Activated naive CD8-positive, alpha-beta T cell treated with anti-CD3 and anti-CD28 coated beads, Interleukin-2, amount 10 ng/mL, durations not matched to agents 7 days and 5 days (primary cell): ENCODE results near the gene PTPRM. TPM values are rescaled to one million over a fixed set of nuclear protein-coding genes. Genes with fewer than 3 reads are reported as not detected.
"Not testable (repeated sequence)": the region's sequence is repeated elsewhere in the genome, so short reads cannot be mapped to it uniquely, and the experiment has no call there.

ENCODE experiments used
- ATAC-seq: fragments of 150-1000 bp; cut with Tn5 transposase; one replicate; pipeline ENCODE4 v1.10.0; 2021; ENCODE audit warnings: low read depth, moderate library complexity
- POLR2A ChIA-PET: fragments of 350-600 bp; sonication (Branson Sonifier 250); formaldehyde crosslinking; loops from one replicate; lab custom pipeline; 2021; ENCODE audit warnings: antibody characterized with exemption; lab: Charles Lee
- DNase-seq: peaks from one replicate; pipeline ENCODE4 v3.0.0; 2021
- H3K27ac Mint-ChIP-seq: one replicate; pipeline ENCODE4 v1.8.0; 2022; ENCODE audit warnings: mild to moderate bottlenecking, mixed read lengths
- H3K27me3 Mint-ChIP-seq: one replicate; pipeline ENCODE4 v1.8.0; 2022; ENCODE audit warnings: mild to moderate bottlenecking, moderate library complexity, mixed read lengths
- H3K36me3 Mint-ChIP-seq: one replicate; pipeline ENCODE4 v1.8.0; 2021; ENCODE audit warnings: mild to moderate bottlenecking, mixed read lengths
- H3K4me1 Mint-ChIP-seq: one replicate; pipeline ENCODE4 v1.8.0; 2021; ENCODE audit warnings: mixed read lengths
- H3K4me3 Mint-ChIP-seq: one replicate; pipeline ENCODE4 v1.8.0; 2022; ENCODE audit warnings: mild to moderate bottlenecking, moderate library complexity, mixed read lengths
- H3K9me3 Mint-ChIP-seq: one replicate; pipeline ENCODE4 v1.8.0; 2021; ENCODE audit warnings: mixed read lengths
- total RNA-seq, 2 experiments: library from RNA; stranded (reverse); gene quantifications; one replicate each; pipeline ENCODE4 v1.2.3, GENCODE V29; 2021

PTPRM gene
- total RNA-seq, 2 experiments from 2014 or later, result 6.5 to 6.6 TPM

DNA sequence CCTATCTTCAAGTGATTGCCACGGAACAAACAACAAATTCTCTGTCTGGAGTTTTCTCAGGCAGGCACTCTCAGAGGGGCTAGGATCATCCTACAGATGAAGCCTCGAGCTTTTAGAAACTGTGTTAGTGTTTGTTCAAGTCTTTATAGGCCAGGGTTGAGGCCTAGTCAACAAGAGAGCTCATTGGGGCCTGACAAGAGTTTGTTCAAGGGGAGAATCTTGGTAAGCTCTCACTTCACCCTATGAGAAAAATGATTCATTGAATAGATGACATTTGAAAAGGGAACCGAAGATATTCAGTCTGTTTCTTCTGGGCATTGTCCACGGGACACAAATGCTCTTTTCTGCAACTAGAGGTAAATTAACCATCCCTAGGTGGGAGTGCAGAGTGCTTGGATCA, 476.9 kb downstream of the PTPRM start:
- POLR2A ChIA-PET, result no interaction called here
- no peaks in the 10 kb centered on the region for H3K27me3 Mint-ChIP-seq
- H3K27ac Mint-ChIP-seq, result no peak overlapping the region
- no peaks in the 10 kb centered on the region for H3K4me1 Mint-ChIP-seq
- no peak overlapping the region for H3K4me3 Mint-ChIP-seq
- no peak for ATAC-seq
- H3K9me3 Mint-ChIP-seq, result no peaks in the 10 kb centered on the region
- DNase-seq, result no peak
- no peaks in the 10 kb centered on the region for H3K36me3 Mint-ChIP-seq

GRCh38 chr18:8045160-8045883, 478.2 kb downstream of the PTPRM start:
- Mint-ChIP-seq H3K4me1 (no peaks in the 10 kb centered on the region), H3K27ac (no peak overlapping the region), H3K27me3 (no peaks in the 10 kb centered on the region), H3K9me3 (no peaks in the 10 kb centered on the region), H3K4me3 (no peak overlapping the region), H3K36me3 (no peaks in the 10 kb centered on the region)
- ATAC-seq, result no peak
- no peak for DNase-seq
- POLR2A ChIA-PET, result no interaction called here

DNA sequence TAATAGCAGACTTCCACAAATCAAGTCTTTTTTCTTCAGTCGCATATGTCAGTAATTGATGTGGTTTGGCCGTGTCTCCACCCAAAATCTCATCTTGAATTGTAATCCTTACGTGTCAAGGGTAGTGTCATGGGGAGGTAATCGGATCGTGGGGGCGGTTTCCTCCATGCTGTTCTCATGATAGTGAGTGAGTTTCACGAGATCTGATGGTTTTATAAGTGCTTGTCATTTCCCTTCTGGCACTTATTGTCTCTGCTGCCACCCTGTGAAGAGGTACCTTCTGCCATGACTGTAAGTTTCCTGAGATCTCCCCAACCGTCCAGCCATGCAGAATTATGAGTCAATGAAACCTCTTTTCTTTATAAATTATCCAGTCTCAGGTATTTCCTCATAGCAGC, 478.8 kb downstream of the PTPRM start:
- no peak for DNase-seq
- Mint-ChIP-seq H3K27me3 (no peaks in the 10 kb centered on the region), H3K36me3 (no peaks in the 10 kb centered on the region), H3K4me3 (no peak overlapping the region), H3K27ac (no peak overlapping the region), H3K4me1 (no peaks in the 10 kb centered on the region), H3K9me3 (no peaks in the 10 kb centered on the region)
- no peak for ATAC-seq
- POLR2A ChIA-PET, result no interaction called here

GRCh38 chr18:8046441-8046840, 479.3 kb downstream of the PTPRM start:
- H3K4me1 Mint-ChIP-seq, result no peaks in the 10 kb centered on the region
- no peak overlapping the region for H3K4me3 Mint-ChIP-seq
- H3K27ac Mint-ChIP-seq, result no peak overlapping the region
- no peaks in the 10 kb centered on the region for H3K36me3 Mint-ChIP-seq
- no peaks in the 10 kb centered on the region for H3K9me3 Mint-ChIP-seq
- DNase-seq (no peak), ATAC-seq (no peak)
- POLR2A ChIA-PET, result no interaction called here
- no peaks in the 10 kb centered on the region for H3K27me3 Mint-ChIP-seq

GRCh38 chr18:8049147-8049546, 482.0 kb downstream of the PTPRM start:
- POLR2A ChIA-PET, result no interaction called here
- DNase-seq (no peak), ATAC-seq (no peak)
- Mint-ChIP-seq H3K4me3 (no peak overlapping the region), H3K9me3 (no peaks in the 10 kb centered on the region), H3K27me3 (peaks cover under 1% of the 10 kb centered on the region), H3K4me1 (no peaks in the 10 kb centered on the region), H3K27ac (no peak overlapping the region), H3K36me3 (no peaks in the 10 kb centered on the region)

DNA sequence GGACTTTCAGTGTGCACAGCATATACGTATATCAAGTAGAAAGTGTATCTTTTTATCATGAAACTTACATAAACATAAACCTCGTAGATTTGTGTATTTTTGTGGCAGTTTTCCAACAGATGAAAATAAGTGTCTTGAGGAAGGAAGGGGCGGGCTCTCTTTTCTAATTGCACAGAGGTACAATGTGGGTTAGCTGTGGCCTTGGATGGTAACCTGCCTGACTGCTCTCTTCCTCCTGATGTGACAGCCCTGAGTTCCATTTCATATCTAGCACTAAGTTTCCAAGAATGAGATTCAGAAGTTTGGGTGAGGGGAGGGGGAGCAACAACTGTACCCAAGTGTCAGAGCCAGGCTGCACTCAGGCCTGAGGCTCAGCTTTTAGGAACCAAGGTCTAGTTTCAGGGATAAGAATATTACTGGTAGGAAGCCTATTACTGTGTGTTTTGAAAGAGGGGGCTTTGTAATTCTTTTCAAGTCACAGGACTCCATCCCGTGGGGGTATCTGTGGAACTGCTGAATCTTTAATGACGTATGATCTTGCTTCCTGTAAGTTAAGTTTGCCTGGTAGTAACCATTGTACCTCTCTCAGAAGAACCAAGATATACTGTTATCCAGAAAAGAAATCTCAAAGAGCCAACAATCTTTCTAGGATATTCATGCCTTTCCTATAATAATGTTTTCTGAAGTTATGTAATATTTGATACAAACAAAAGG, 483.7 kb downstream of the PTPRM start:
- DNase-seq (no peak), ATAC-seq (no peak)
- H3K4me1 Mint-ChIP-seq, result no peaks in the 10 kb centered on the region
- H3K4me3 Mint-ChIP-seq, result no peak overlapping the region
- H3K27ac Mint-ChIP-seq, result no peak overlapping the region
- no peaks in the 10 kb centered on the region for H3K9me3 Mint-ChIP-seq
- H3K36me3 Mint-ChIP-seq, result no peaks in the 10 kb centered on the region
- peaks cover 4% of the 10 kb centered on the region for H3K27me3 Mint-ChIP-seq
- POLR2A ChIA-PET, result no interaction called here

- Mint-ChIP-seq H3K9me3 (no peaks in the 10 kb centered on the region), H3K27me3 (peaks cover 4% of the 10 kb centered on the region), H3K4me1 (no peaks in the 10 kb centered on the region), H3K4me3 (no peak overlapping the region), H3K36me3 (no peaks in the 10 kb centered on the region), H3K27ac (no peak overlapping the region)
- DNase-seq, result no peak
- no peak for ATAC-seq
- POLR2A ChIA-PET, result no interaction called here
Measured at GRCh38 chr18:8051453-8051852, 484.3 kb downstream of the PTPRM start.

- no peak overlapping the region for H3K4me3 Mint-ChIP-seq
- H3K27ac Mint-ChIP-seq, result no peak overlapping the region
- H3K4me1 Mint-ChIP-seq, result no peaks in the 10 kb centered on the region
Measured at GRCh38 chr18:8052237-8052701, 485.2 kb downstream of the PTPRM start.

DNA sequence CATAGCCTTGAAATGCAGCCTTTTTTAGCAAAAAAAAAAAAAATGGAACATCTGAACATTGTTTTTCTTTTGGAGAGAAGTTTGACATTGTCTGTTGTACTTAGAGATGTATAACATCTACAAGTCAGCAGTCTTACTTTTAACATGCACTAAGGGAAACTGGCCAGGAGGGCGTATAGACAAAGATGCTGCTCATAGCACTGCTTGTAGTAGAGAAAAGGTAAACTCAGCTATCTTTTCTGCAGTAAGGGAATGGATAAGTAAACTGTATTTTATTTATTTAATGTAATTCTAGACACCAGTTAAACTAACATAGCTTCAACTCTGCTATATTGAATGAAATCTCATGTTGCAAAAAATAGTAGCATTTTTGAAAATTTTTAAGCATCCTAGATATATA, 489.6 kb downstream of the PTPRM start:
- no peak for DNase-seq
- ATAC-seq, result no peak
- POLR2A ChIA-PET, result no interaction called here
- Mint-ChIP-seq H3K27me3 (peaks cover 4% of the 10 kb centered on the region), H3K9me3 (no peaks in the 10 kb centered on the region), H3K27ac (no peak overlapping the region), H3K36me3 (no peaks in the 10 kb centered on the region), H3K4me3 (no peak overlapping the region), H3K4me1 (no peaks in the 10 kb centered on the region)

More at GRCh38 chr18:8052237-8052701, 485.2 kb downstream of the PTPRM start:
- peaks cover 4% of the 10 kb centered on the region for H3K27me3 Mint-ChIP-seq
- no peaks in the 10 kb centered on the region for H3K36me3 Mint-ChIP-seq
- no peaks in the 10 kb centered on the region for H3K9me3 Mint-ChIP-seq
- POLR2A ChIA-PET, result no interaction called here
- ATAC-seq (no peak), DNase-seq (no peak)

GRCh38 chr18:8063152-8063551, 496.0 kb downstream of the PTPRM start:
- H3K4me3 Mint-ChIP-seq, ATAC-seq, H3K27me3 Mint-ChIP-seq, POLR2A ChIA-PET, DNase-seq, H3K36me3 Mint-ChIP-seq, H3K27ac Mint-ChIP-seq, H3K4me1 Mint-ChIP-seq, H3K9me3 Mint-ChIP-seq: not testable (repeated sequence)

GRCh38 chr18:8063733-8064132, 496.6 kb downstream of the PTPRM start:
- POLR2A ChIA-PET, result no interaction called here
- Mint-ChIP-seq H3K36me3 (no peaks in the 10 kb centered on the region), H3K4me3 (no peak overlapping the region), H3K4me1 (no peaks in the 10 kb centered on the region), H3K9me3 (no peaks in the 10 kb centered on the region), H3K27me3 (no peaks in the 10 kb centered on the region), H3K27ac (no peak overlapping the region)
- DNase-seq, result no peak
- no peak for ATAC-seq

DNA sequence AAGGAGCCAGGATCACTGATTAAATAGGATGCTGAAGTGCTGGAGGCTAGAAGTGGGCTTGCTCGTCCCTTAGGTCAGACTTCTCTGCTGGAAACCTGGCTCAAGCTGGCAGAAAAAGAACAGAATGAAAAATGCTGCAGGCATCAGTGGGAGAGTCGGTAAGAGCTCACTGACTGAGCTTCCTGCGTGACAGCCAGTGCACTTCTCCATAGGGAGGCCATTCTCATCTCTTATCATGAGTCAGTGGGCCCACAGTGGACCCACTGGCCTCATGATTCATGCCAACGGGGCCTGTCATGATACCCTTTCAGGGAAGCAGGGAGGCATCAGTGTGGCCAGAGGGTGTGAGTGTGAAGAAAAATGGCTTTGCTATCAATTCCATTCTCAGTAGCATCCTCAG, 498.2 kb downstream of the PTPRM start:
- H3K36me3 Mint-ChIP-seq, result no peaks in the 10 kb centered on the region
- no peak for DNase-seq
- ATAC-seq, result no peak
- H3K4me3 Mint-ChIP-seq, result no peak overlapping the region
- H3K27ac Mint-ChIP-seq, result no peak overlapping the region
- no peaks in the 10 kb centered on the region for H3K9me3 Mint-ChIP-seq
- POLR2A ChIA-PET, result no interaction called here
- no peaks in the 10 kb centered on the region for H3K27me3 Mint-ChIP-seq
- H3K4me1 Mint-ChIP-seq, result no peaks in the 10 kb centered on the region

DNA sequence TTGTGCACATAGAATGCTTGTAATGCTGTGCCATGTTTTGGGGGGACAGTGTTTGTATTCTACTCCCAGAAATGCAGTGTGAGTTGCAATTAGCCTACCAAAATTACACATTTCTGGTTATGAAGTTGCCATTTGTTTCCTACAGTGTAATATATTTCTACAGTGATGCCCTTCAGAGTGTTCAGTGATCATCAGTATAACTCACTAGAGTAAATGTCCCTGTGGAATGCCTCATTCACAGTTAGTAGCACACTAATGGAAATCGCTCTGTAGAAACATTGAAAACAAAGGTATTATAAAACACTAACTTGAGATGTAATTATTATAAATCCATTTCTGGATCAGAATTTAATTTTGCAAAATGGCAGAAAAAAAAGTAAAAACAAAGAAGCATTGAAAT, 498.7 kb downstream of the PTPRM start:
- ATAC-seq (no peak), DNase-seq (no peak)
- Mint-ChIP-seq H3K9me3 (no peaks in the 10 kb centered on the region), H3K36me3 (no peaks in the 10 kb centered on the region), H3K27ac (no peak overlapping the region), H3K27me3 (no peaks in the 10 kb centered on the region), H3K4me1 (no peaks in the 10 kb centered on the region), H3K4me3 (no peak overlapping the region)
- POLR2A ChIA-PET, result no interaction called here

DNA sequence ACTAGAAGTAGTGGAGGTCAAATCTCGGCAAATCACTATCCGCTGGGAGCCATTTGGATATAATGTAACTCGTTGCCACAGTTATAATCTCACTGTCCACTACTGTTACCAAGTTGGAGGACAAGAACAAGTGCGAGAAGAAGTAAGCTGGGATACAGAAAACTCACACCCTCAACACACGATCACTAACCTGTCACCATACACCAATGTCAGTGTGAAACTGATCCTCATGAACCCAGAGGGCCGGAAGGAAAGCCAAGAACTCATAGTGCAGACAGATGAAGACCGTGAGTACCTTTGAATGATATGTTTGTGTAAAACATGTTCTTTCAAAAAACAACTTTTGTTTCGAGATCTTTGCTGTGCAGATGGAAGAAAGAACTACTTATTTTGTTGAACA, 502.6 kb downstream of the PTPRM start:
- POLR2A ChIA-PET, result no interaction called here
- H3K4me3 Mint-ChIP-seq, result no peak overlapping the region

More for the DNA sequence above, 502.6 kb downstream of the PTPRM start:
- no peaks in the 10 kb centered on the region for H3K9me3 Mint-ChIP-seq
- no peak for ATAC-seq
- H3K4me1 Mint-ChIP-seq, result no peaks in the 10 kb centered on the region
- DNase-seq, result no peak
- H3K27ac Mint-ChIP-seq, result no peak overlapping the region
- no peaks in the 10 kb centered on the region for H3K27me3 Mint-ChIP-seq
- no peaks in the 10 kb centered on the region for H3K36me3 Mint-ChIP-seq
